ENCODE measurements around the gene PPIL4.

Gene PPIL4, protein sequence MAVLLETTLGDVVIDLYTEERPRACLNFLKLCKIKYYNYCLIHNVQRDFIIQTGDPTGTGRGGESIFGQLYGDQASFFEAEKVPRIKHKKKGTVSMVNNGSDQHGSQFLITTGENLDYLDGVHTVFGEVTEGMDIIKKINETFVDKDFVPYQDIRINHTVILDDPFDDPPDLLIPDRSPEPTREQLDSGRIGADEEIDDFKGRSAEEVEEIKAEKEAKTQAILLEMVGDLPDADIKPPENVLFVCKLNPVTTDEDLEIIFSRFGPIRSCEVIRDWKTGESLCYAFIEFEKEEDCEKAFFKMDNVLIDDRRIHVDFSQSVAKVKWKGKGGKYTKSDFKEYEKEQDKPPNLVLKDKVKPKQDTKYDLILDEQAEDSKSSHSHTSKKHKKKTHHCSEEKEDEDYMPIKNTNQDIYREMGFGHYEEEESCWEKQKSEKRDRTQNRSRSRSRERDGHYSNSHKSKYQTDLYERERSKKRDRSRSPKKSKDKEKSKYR

DNA sequence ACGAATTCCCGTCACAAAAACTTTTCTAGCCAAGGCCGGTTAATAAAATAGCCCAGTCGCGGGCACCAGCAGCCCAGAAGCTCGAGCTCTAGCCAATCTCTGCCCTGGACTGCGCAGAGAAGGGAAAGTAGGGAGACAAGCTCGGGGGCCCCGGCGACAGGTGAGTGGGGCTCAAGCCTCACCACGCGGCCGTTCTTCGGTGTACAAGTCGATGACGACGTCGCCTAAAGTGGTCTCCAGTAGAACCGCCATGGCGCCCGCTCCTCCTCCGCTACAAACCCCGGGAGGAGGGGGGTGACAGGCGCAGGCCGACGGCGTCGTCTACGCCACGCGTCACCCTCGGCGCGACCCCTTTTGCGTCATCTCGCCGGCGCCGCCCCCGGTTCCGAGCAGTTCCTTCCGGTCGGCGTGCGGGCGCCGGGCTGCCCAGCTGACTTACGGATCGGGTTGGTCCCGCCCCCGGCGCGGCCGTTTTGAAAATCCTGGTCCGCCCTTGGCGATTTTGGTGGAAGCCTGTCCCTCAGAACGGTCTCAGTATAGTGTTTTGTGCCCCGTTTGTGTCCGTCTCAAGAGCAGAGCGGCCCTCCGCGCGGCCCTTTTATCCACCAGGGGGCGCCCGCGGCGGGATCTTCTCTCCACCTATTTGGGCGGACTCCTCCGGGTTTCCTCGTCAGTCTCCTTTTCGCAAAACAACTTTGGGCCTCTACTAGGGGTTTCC is at the start of gene PPIL4:
TSS of gene PPIL4 (minus strand) at position 290 of the 718 bp plus-strand sequence. CDS start at position 252, 38 bp downstream.
- DNase-seq (ENCODE audit: low spot score), result peak; percentile 92

GRCh38 chr6:149593408-149593807 is 47.6 kb upstream of the PPIL4 start:
- no peak for DNase-seq (ENCODE audit: low spot score)

- DNase-seq (ENCODE audit: low spot score), result no peak
These were observed 47.1 kb upstream of the PPIL4 start for GRCh38 chr6:149592983-149593382.

DNA sequence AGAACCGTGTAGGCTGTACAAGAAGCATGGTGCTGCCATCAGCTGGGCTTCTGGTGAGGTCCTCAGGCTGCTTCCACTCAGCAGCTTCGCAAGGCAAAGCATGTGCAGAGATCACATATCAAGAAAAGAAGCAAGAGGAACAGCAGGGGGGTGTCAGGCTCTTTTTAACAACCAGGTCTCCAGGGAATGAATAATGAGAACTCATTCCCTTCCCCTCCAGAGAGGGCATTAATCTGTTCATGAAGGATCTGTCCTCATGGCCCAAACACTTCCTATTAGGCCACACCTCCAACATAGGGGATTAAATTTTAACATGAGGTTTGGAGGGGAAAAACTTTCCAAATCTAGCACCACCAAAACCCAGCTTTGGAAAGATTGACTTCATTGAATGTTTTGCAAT is 40.3 kb upstream of the PPIL4 start:
- DNase-seq (ENCODE audit: low spot score), result no peak

DNA sequence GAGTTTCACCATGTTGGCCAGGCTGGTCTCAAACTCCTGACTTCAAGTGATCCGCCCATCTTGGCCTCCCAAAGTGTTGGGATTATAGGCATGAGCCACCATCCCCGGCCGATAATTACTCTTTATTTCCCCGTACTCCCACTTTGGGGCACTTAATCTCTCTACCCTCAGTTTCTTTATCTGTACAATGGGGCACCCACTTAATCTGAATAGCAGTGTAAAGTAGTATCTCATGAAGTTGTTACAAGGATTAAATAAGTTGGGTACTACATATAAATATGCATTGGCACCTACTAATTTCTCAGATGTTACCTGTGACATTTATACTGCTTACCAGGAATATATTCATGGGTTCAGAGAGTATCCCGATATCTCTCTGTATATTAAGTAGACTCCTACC is 35.5 kb upstream of the PPIL4 start:
- no peak for DNase-seq (ENCODE audit: low spot score)

DNA sequence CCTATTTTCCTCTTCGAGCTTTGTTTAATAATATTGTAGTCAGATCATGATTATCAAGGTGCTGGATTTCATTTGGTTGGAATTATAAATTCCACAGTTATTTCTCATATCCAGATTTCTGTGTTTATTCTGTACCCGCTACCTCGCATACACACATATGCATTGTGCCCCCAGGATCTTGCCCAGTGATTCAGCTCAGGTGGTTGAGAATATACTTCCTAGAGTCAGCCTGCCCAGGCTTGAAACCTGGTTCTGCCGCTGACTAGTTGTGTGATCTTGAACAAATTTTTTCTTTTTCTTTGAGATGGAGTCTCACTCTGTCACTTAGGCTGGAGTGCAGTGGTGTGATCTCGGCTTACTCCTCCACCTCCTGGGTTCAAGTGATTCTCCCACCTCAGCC is 35.0 kb upstream of the PPIL4 start:
- DNase-seq (ENCODE audit: low spot score), result no peak

- no peak for DNase-seq (ENCODE audit: low spot score)
These were observed 22.2 kb upstream of the PPIL4 start for GRCh38 chr6:149567945-149568585.

DNA sequence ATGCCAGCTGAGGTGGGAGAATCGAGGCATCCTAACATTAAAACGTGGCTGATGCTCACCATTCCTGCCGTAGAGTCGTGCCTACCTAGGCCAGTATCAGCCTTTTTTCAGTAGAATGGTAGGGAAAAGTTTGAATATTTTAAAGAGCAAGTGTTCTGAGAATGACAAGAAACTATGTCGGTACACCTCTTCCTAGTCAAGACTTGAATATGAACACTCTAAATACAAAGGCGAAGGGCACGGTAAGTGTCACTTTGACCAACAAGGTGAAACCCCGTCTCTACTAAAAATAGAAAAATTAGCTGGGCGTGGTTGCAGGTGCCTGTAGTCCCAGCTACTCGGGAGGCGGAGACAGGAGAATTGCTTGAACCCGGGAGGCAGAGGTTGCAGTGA is 21.3 kb upstream of the PPIL4 start:
- DNase-seq (ENCODE audit: low spot score), result no peak

- peak; percentile 27 for DNase-seq (ENCODE audit: low spot score)
These were observed 20.8 kb upstream of the PPIL4 start for GRCh38 chr6:149566410-149567193.

GRCh38 chr6:149565527-149566409 is 19.9 kb upstream of the PPIL4 start, which contains the start of gene GINM1:
Gene GINM1 (plus strand): TSS chr6:149566375. CDS start chr6:149566415, 40 bp downstream.
- DNase-seq (ENCODE audit: low spot score), result peak; percentile 94

- DNase-seq (ENCODE audit: low spot score), result no peak
These were observed 18.1 kb upstream of the PPIL4 start for GRCh38 chr6:149563928-149564325.

DNA sequence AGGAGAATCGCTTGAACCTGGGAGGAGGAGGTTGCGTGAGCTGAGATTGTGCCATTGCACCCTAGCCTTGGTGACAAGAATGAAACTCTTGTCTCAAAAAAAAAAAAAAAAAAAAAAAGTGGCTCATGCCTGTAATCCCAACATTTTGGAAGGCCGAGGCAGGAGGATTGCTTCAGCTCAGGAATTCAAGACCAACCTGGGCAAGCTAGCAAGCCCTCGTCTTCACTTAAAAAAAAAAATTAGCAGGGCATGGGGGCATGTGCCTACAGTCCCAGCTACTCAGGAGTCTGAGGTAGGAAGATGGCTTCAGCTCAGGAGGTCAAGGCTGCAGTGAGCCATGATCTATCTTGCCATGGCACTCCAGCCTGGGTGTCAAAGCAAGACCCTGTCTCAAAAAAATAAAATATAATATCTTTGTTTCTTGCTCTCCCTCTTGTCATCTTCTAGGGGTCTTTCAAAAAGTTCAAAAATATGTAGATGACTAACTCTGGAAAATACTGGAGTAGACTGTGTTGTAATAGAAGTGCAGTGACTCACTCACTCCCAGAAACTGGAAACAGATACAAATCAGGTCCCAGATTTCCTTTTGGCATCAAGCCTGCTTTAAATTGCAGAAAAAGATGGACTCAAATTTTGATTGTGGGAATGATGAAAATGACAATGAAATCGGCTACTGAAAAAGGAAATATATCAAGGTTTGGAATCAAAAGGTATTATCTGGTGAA is 17.5 kb upstream of the PPIL4 start:
- DNase-seq (ENCODE audit: low spot score), result no peak

DNA sequence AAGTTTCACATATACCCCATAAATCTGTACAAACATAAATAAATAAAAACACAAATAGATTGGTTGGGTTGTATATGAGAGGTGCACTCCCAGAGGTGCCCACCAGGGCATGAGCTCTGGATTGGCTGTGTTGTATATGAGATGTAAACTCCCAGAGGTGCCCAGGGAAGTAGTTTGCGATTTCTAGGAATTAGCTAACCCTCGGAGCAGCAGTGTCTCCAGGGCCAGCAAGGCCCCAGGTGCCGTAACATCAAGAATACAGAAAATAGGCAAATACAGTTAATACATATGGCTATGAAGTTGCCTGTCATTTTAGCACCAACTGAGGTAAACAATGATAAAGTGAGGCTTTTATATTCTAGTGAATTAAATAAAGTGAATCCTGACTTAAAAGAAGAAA is 14.9 kb upstream of the PPIL4 start:
- DNase-seq (ENCODE audit: low spot score), result no peak

GRCh38 chr6:149559389-149559788 is 13.5 kb upstream of the PPIL4 start:
- DNase-seq (ENCODE audit: low spot score), result no peak

GRCh38 chr6:149558029-149558428 is 12.2 kb upstream of the PPIL4 start:
- DNase-seq (ENCODE audit: low spot score), result no peak

DNA sequence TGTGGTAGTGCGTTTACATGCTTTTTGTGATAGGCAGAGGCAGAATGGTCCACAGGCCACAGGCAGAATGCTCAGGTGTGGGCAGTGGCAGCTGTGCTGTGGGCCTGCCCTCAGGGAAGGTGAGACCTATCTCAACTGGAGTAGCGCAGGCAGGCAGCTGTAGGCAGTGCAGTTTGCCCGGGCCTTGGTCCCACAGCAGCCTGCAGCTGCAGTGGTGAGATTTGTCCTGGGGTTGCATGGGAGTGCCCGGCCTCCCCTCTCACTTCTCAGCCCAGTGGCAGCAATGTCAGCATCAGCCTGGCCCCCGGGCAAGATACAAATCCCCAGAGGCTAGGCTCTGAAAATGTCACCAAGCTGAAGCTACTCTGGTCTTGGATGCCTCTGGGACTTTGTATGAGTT is 6.1 kb upstream of the PPIL4 start:
- DNase-seq (ENCODE audit: low spot score), result no peak

- peak; percentile 41 for DNase-seq (ENCODE audit: low spot score)
These were observed 537 bp downstream of the PPIL4 start for GRCh38 chr6:149545258-149545753.

- no peak for DNase-seq (ENCODE audit: low spot score)
These were observed 1.1 kb downstream of the PPIL4 start for GRCh38 chr6:149544646-149545257.

DNA sequence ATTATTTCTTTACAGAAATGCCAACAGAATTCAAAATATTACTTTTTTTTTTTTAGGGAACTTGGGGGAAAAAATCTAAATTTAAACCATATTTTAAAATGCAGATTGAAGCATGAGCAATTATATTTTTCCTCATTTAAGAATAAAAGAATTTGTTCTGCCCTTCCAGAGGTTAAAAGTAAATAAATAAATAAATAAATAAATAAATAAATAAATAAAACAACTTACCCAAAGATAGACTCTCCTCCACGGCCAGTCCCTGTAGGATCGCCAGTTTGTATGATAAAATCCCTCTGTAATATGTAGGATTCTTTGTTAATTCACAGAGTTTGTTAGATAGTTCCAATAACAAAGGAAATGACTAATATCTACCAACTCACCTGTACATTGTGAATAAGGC is 4.7 kb downstream of the PPIL4 start:
- DNase-seq (ENCODE audit: low spot score), result no peak

Data from globus pallidus (tissue), 1 donor.